ENCODE data around the gene OXNAD1. TPM values are rescaled to one million over a fixed set of nuclear protein-coding genes. Genes with fewer than 3 reads are reported as not detected.

Gene OXNAD1
- total and polyA plus RNA-seq, 9 donors = 4.0 to 16.3 (median 11.5) TPM

DNA sequence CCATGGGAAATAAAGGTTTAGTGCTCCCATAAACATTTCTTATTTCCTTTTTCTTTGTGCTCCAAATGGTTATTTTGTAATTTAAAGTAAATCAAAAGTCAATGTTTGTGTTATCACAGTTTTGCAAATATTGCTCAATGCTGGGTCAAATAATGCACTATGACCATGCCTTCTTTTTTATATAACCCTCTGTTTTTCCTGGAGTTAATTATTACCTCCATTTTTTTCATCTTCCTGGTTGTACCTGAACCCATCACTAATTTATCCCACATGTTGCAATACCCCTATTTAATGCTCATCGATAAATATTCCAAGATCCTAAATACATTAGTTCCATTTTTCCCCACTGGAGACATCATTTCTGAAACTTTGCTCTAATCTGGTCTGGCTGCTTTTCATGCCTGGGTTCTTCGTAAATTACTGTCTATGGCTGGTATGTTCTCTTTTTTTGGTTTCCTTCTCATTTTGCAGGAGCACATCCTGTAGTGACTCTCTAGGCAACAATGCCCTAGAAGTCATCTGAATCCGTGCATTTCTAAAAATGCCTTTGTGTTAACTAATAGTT is 66.4 kb downstream of the OXNAD1 start:
- 96 to 98% (median 96%) methylated on average over 3 of the region's 3 CpGs for WGBS, 3 donors
- no peaks in the 10 kb centered on the region for H3K36me3 ChIP-seq
- peaks cover 5% of the 10 kb centered on the region for H3K4me1 ChIP-seq (ENCODE audit: insufficient read depth)

DNA sequence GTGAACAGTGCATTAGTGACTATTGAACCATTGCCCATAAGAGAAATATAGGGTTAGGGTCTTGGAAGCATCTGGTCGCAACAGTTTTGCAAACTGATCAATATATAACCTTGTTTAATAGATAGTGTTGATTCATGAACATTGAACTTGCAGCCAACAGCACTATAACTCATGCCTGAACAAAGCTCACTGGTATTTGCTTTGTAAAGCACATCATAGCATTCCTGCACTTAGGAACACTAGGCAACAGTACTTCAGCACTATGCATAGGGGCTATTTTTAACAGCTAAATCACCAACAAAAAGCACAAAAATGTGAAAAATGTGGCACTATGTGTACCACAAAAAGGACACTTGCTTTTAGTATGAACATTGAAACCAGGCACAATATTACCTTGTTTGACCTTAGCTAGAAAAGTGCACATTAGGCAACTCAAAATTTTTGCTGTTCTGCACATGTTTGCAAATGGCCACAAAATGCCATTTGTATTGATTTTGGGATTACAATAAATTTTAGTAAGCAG is 68.0 kb downstream of the OXNAD1 start:
- intact Hi-C loops (cut with DNase I) = no loop called here
- no peak for TF ChIP-seq POLR2A (IDR thresholded peaks at IDR 0.05)
- TF ChIP-seq EP300 (IDR thresholded peaks at IDR 0.05) = no peak
- TF ChIP-seq, protein P1, sequence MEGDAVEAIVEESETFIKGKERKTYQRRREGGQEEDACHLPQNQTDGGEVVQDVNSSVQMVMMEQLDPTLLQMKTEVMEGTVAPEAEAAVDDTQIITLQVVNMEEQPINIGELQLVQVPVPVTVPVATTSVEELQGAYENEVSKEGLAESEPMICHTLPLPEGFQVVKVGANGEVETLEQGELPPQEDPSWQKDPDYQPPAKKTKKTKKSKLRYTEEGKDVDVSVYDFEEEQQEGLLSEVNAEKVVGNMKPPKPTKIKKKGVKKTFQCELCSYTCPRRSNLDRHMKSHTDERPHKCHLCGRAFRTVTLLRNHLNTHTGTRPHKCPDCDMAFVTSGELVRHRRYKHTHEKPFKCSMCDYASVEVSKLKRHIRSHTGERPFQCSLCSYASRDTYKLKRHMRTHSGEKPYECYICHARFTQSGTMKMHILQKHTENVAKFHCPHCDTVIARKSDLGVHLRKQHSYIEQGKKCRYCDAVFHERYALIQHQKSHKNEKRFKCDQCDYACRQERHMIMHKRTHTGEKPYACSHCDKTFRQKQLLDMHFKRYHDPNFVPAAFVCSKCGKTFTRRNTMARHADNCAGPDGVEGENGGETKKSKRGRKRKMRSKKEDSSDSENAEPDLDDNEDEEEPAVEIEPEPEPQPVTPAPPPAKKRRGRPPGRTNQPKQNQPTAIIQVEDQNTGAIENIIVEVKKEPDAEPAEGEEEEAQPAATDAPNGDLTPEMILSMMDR (IDR thresholded peaks at IDR 0.05) = no peak
- Histone ChIP-seq H3K9me3 (no peaks in the 10 kb centered on the region), H3K27me3 (no peaks in the 10 kb centered on the region), H3K4me1 (ENCODE audit: insufficient read depth) (peaks cover 8% of the 10 kb centered on the region), H3K36me3 (no peaks in the 10 kb centered on the region), H3K4me3 (no peak overlapping the region), H3K27ac (no peak overlapping the region)
- 50 to 62% (median 55%) methylated on average over 1 of the region's 1 CpG for WGBS, 3 donors
- DNase-seq = no peak

More for the DNA sequence above, 66.4 kb downstream of the OXNAD1 start:
- DNase-seq = no peak
- H3K27me3 ChIP-seq = no peaks in the 10 kb centered on the region
- H3K4me3 ChIP-seq = no peak overlapping the region
- no peak for TF ChIP-seq POLR2A (IDR thresholded peaks at IDR 0.05)
- no peak for TF ChIP-seq EP300 (IDR thresholded peaks at IDR 0.05)
- TF ChIP-seq, protein P1 (IDR thresholded peaks at IDR 0.05) = no peak
- H3K27ac ChIP-seq = no peak overlapping the region
- H3K9me3 ChIP-seq = no peaks in the 10 kb centered on the region
- intact Hi-C loops (cut with DNase I) = no loop called here

DNA sequence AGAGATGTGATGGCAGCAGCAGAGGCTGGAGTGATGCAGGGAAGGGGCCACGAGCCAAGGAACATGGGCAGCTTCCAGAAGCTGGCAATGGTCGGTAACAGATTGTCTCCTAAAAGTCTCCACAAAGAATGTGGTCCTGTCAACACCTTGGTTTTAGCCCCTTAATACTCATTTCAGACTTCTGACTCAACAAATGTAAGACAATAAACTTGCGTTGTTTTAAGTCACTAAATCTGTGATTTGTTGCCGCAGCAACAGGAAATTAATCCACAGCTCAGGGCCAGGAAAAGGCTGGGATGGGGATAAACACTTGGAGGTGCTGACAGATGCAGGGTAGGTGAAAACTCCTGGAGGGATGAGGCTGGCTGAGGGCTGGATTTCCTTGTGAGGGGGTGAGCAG is 69.9 kb downstream of the OXNAD1 start:
- H3K27ac ChIP-seq = no peak overlapping the region
- intact Hi-C loops (cut with DNase I) = no loop called here

DNA sequence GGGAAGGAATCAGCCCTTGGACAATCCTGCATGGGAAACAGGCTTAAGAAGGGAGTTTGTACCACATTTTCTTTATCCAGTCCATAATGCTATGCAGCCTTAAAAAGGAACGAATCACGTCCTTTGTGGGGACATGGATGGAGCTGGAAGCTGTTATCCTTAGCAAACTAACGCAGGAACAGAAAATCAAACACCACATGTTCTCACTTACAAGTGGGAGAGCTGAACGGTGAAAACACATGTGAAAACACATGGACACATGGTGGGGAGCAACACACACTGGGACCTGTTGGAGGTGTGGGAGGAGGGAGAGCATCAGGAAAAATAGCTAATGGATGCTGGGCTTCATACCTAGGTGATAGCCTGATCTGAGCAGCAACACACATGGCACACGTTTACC is 70.3 kb downstream of the OXNAD1 start:
- Histone ChIP-seq H3K4me1 (ENCODE audit: insufficient read depth) (peaks cover 7% of the 10 kb centered on the region), H3K4me3 (no peak overlapping the region), H3K36me3 (no peaks in the 10 kb centered on the region), H3K9me3 (no peaks in the 10 kb centered on the region), H3K27me3 (no peaks in the 10 kb centered on the region), H3K27ac (no peak overlapping the region)
- intact Hi-C loops (cut with DNase I) = no loop called here
- no peak for DNase-seq
- WGBS, 3 donors = 80 to 88% (median 85%) methylated on average over 5 of the region's 5 CpGs
- TF ChIP-seq, protein P1 (IDR thresholded peaks at IDR 0.05) = no peak
- TF ChIP-seq POLR2A (IDR thresholded peaks at IDR 0.05) = no peak
- TF ChIP-seq EP300 (IDR thresholded peaks at IDR 0.05) = no peak

More for the DNA sequence above, 69.9 kb downstream of the OXNAD1 start:
- 74 to 84% (median 79%) methylated on average over 4 of the region's 4 CpGs for WGBS, 3 donors
- H3K27me3 ChIP-seq = no peaks in the 10 kb centered on the region
- H3K36me3 ChIP-seq = no peaks in the 10 kb centered on the region
- peaks cover 7% of the 10 kb centered on the region for H3K4me1 ChIP-seq (ENCODE audit: insufficient read depth)
- no peaks in the 10 kb centered on the region for H3K9me3 ChIP-seq
- TF ChIP-seq POLR2A (IDR thresholded peaks at IDR 0.05) (no peak), EP300 (IDR thresholded peaks at IDR 0.05) (no peak)
- TF ChIP-seq, protein P1 (IDR thresholded peaks at IDR 0.05) = no peak
- DNase-seq = no peak
- H3K4me3 ChIP-seq = no peak overlapping the region
